ENCODE data around the gene GALR3. TPM values are rescaled to one million over a fixed set of nuclear protein-coding genes. Genes with fewer than 3 reads are reported as not detected.

Gene GALR3
- total and polyA plus RNA-seq, 2 experiments from 2014 or later = 0.36 to 0.63 TPM

DNA sequence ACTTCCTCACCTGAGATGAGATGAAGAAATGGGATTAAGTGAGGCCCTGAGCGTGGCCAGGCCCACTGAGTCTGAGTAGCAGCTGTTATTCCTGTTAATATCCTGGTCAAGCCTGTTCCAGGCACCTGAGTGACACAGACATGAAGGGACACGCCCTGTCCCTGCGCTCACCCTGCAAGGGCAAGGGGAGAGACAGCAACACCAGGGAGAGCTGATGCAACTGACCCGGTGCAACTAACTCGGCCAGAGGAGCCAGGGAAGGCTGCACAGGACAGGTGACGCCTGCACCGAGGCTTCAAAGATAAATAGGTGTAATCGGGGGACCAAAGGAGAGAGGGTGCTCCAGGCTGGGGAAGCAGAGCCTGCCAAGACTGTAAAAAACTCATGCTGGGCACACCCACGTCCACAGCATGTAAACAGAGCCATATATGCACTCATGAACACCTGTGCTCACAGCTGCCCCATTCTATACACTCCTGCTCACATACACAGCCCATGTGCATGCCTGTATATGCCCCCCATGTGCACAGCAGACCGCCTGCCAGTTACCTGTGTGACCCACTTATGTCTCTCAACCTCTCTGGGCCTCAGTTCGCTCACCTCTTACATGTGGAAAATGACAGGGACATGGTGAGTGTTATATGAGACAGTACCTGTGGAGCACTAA, 38.2 kb upstream of the GALR3 start:
- no peaks in the 10 kb centered on the region for H3K4me1 ChIP-seq (ENCODE audit: insufficient read depth)
- no peaks in the 10 kb centered on the region for H4K20me1 ChIP-seq (replicated peaks; ENCODE audit: insufficient read depth)
- no peaks in the 10 kb centered on the region for H3K9me2 ChIP-seq (ENCODE audit: insufficient read depth)
- peaks cover 14% of the 10 kb centered on the region; the same call in 1 of the 2 replicates for H3K27me3 ChIP-seq (ENCODE audit: insufficient read depth)
- Mint-ChIP-seq H3K27me3 (ENCODE audit: insufficient read depth, low read depth, poor library complexity) (peaks cover 19% of the 10 kb centered on the region), H3K27ac (no peak overlapping the region), H3K9me3 (peaks cover 9% of the 10 kb centered on the region), H3K36me3 (ENCODE audit: low read depth) (0 out of 3 replicates have a peak, but pooled peaks cover 3% of the 10 kb centered on the region), H3K4me1 (0 out of 3 replicates have a peak, but pooled peaks cover 3% of the 10 kb centered on the region), H3K4me3 (no peak overlapping the region)
- H2AFZ ChIP-seq = no peak overlapping the region
- no peak for ATAC-seq
- no peak overlapping the region for H3K27ac ChIP-seq (ENCODE audit: low read depth)
- H3K36me3 ChIP-seq (ENCODE audit: insufficient read depth) = no peaks in the 10 kb centered on the region
- H3K79me2 ChIP-seq (replicated peaks; ENCODE audit: insufficient read depth) = no peaks in the 10 kb centered on the region
- no peak for TF ChIP-seq EZH2phosphoT487 (IDR thresholded peaks at IDR 0.05; ENCODE audit: unreplicated experiment)
- no peak for TF ChIP-seq ZNF114 (CRISPR knock-in tag; IDR thresholded peaks at IDR 0.05)
- TF ChIP-seq NANOG (IDR thresholded peaks at IDR 0.05; ENCODE audit: borderline replicate concordance) = no peak
- no peak for TF ChIP-seq ZNF331 (CRISPR knock-in tag; IDR thresholded peaks at IDR 0.05; ENCODE audit: low read depth)
- no peak for TF ChIP-seq POLR2AphosphoS5 (IDR thresholded peaks at IDR 0.05; ENCODE audit: low read depth)
- TF ChIP-seq CTCF (conservative IDR thresholded peaks at IDR 0.05; ENCODE audit: low read depth in 2 of 2) = no peak
- no peak for TF ChIP-seq CREB1 (CRISPR knock-in tag; IDR thresholded peaks at IDR 0.05; ENCODE audit: low read depth)
- no peak for TF ChIP-seq ZNF462 (CRISPR knock-in tag; IDR thresholded peaks at IDR 0.05)
- TF ChIP-seq EZH2 (IDR thresholded peaks at IDR 0.05; ENCODE audit: low read depth, unreplicated experiment) = no peak
- no peak for TF ChIP-seq JUNB (IDR thresholded peaks at IDR 0.05; ENCODE audit: unreplicated experiment)
- TF ChIP-seq REST (IDR thresholded peaks at IDR 0.05; ENCODE audit: unreplicated experiment) = no peak
- TF ChIP-seq STAT1 (IDR thresholded peaks at IDR 0.05; ENCODE audit: unreplicated experiment) = no peak
- TF ChIP-seq ETS1 (IDR thresholded peaks at IDR 0.05) = no peak
- DNase-seq (ENCODE audit: low spot score) = no peak
- no peak overlapping the region for H3K4me2 ChIP-seq
- H3K4me3 ChIP-seq = no peak overlapping the region
- H3F3A ChIP-seq (replicated peaks; ENCODE audit: low read depth) = no peaks in the 10 kb centered on the region
